HG02884 (cell line): ENCODE results near the gene LGALS3BP.
"Not testable (repeated sequence)": the region's sequence is repeated elsewhere in the genome, so short reads cannot be mapped to it uniquely, and the experiment has no call there.

Experiments used
- ATAC-seq: cut with Tn5 transposase; IDR thresholded peaks from one replicate; pipeline ENCODE4 v1.9.1; 2021; ENCODE audit warnings: mild to moderate bottlenecking, moderate library complexity; ENCODE audit not compliant: unreplicated experiment

The LGALS3BP gene

GRCh38 chr17:78979780-78980623 is at the start of gene LGALS3BP:
Gene LGALS3BP (minus strand): TSS chr17:78979923. CDS start chr17:78977191, 2,732 bp downstream.
- no peak for ATAC-seq

- no peak for ATAC-seq
These were observed 49.0 kb upstream of the LGALS3BP start for GRCh38 chr17:79028496-79029326.

- ATAC-seq: no peak
These were observed 48.3 kb upstream of the LGALS3BP start for GRCh38 chr17:79027925-79028491.

GRCh38 chr17:79027274-79027924 is 47.7 kb upstream of the LGALS3BP start:
- ATAC-seq: no peak

- ATAC-seq: no peak
These were observed 46.9 kb upstream of the LGALS3BP start for GRCh38 chr17:79026376-79027273.

GRCh38 chr17:79024901-79025737 is 45.4 kb upstream of the LGALS3BP start:
- ATAC-seq: no peak

- ATAC-seq: no peak
These were observed 44.4 kb upstream of the LGALS3BP start, which contains the start of gene C1QTNF1 for GRCh38 chr17:79023886-79024771. Gene C1QTNF1 (plus strand): TSS chr17:79024169. CDS start chr17:79043969, 19,800 bp downstream.

GRCh38 chr17:79023180-79023705 is 43.5 kb upstream of the LGALS3BP start:
- no peak for ATAC-seq

- no peak for ATAC-seq
These were observed 42.8 kb upstream of the LGALS3BP start for GRCh38 chr17:79022507-79022991.

- not testable (repeated sequence) for ATAC-seq
These were observed 42.2 kb upstream of the LGALS3BP start for GRCh38 chr17:79021929-79022328.

- ATAC-seq: no peak
These were observed 41.0 kb upstream of the LGALS3BP start for GRCh38 chr17:79020631-79021301.

GRCh38 chr17:79019632-79020584 is 40.2 kb upstream of the LGALS3BP start:
- ATAC-seq: no peak

- ATAC-seq: no peak
These were observed 39.5 kb upstream of the LGALS3BP start for GRCh38 chr17:79019261-79019631.

- no peak for ATAC-seq
These were observed 38.6 kb upstream of the LGALS3BP start for GRCh38 chr17:79018370-79018695.

GRCh38 chr17:79017546-79018369 is 38.0 kb upstream of the LGALS3BP start:
- ATAC-seq: no peak
